ENCODE data around the gene GUCY1A2. TPM values are rescaled to one million over a fixed set of nuclear protein-coding genes. Genes with fewer than 3 reads are reported as not detected.
A peak's percentile ranks its signal among the peaks of the same experiment; 100 is the strongest.

GUCY1A2 gene
- polyA plus RNA-seq, 10 donors, result 6.0 to 10.5 (median 7.5) TPM

DNA sequence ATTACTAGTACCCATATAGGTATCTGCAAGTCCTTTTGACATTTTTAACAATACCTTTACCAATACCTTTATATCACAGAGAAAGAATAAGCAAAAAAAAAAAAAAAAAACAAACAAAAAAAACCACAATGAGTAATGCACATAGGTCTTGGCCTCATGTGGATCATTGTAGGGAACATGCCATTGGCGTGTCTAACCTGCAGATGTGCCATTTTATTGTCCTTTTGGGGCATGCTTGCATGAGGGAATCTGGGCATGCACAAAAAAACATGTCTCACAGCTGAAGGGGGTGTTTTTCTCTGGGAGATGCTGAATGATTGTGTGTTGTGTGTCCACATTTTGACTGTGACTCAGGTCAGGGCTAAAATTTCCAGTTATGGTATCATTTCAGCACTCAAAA, 361.6 kb downstream of the GUCY1A2 start:
- no peak for DNase-seq

DNA sequence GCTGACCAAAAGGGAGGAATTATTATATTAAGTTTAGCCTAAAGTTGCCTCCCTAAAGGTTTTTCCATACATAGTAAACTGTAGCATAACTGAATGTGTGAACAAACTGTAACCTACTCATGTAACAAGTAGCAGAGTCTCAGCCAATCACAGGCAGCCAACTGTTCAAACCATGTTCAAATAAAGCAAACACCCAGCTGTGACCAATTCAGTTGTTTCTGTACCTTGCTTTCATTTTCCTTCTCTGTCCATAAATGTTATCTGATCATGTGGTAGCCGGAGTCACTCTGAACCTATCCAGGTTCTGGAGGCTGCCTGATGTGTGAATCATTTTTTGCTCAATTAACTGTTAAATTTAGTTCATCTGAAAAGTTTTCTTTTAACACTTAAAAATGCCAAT, 373.5 kb downstream of the GUCY1A2 start:
- DNase-seq, result no peak

DNA sequence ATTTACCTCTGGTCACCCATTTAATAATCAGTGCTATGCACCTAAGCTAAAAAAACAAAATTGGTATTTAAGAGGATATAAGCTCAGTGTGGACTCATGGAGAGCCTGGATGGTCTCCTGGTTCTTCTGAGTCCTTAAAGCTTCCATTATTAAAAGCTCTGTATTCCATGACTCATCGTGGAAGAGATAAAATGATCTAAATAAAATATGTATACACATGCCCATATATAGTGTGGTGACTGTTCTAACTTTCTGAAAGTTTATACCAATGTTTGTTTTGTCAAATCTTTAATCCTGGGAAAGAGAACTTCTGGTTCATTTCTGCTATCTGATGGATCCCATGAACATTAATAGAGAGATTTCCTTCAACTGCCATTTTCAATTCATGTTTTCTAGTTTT, 375.9 kb downstream of the GUCY1A2 start:
- DNase-seq, result no peak

DNA sequence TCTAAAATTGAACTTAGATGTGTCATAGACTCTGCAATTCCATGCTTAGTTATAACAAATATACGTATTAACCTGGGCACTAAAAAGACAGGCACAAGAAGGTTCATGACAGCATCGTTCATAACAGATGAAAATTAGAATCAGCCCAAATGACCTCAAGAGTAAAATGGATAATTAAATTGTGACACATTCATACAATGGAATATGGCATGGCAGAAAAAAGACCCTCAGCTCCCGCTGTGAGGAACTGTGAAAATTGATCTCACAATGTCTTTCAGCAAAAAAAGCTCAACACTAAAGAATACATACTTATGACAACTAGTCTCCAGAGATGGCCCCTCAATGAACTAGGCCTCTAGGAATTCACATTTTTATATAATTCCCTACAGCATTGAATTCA, 386.0 kb downstream of the GUCY1A2 start:
- DNase-seq, result no peak

DNA sequence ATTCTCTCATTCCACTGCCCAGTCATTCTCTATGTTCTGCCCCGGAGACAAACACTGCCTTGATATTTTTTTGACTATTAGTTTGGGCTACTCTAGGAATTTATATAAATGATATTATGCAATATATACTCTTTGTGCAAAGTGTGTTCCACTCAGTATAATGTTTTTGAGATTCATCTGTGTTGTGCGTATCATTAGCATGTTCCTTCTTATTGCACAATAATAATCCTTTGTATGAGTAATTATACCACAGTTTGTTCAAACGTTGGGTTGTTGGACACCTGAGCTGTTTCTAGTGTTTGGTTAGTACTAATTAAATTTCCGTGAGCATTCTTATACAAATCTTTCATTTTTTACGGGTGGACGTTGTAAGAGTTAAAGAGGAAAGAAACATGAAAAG, 390.6 kb downstream of the GUCY1A2 start:
- DNase-seq, result no peak

DNA sequence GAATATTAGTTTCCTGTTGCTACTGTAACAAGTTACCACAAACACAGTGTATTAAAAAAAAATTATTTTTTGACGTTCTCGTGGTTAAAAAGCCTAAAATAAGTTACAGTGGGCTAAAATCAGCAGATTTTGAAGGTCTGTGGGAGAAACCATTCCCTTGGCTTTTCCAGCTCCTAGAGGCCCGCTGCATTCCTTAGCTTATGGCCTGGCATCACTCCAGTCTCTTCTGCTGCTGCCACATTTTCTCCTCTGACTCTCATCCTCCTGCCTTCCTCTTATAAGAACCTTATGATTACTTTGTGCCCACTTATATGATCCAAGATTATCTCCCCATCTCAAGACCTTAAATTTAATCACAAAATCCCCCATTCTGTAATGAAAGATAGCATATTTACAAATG, 392.7 kb downstream of the GUCY1A2 start:
- DNase-seq, result peak in 2 of 3 donors; percentile 15 to 22

DNA sequence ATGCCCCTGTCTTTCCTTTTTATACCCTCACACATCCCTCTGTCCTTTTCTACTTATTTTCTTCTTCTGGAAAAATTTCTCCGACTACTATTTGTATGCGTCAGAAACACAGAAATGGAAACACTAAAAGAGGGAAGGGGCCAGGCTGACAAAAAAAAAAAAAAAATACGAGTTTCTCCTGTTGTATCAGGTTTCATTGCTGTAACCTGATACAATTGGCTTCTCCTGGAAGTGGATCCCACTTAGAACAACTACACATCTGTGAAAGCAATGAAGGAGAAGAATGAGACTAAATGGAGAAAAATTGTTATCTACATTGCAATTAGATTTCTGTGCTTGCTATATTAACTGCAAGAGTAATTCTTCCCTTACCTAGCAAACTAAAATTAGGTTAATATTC, 393.9 kb downstream of the GUCY1A2 start:
- no peak for DNase-seq
